ENCODE data around the gene ACSM3.

- TF ChIP-seq CTCF (conservative IDR thresholded peaks at IDR 0.05; ENCODE audit: low read length) = peak; percentile 72
- TF ChIP-seq EZH2phosphoT487 (IDR thresholded peaks at IDR 0.05; ENCODE audit: borderline replicate concordance) = no peak
Observed at GRCh38 chr16:20740007-20740883, 23.6 kb upstream of the ACSM3 start.

All from Loucy (cell line).